Measurements from ENCODE around the gene TDRD5.

- TF ChIP-seq CTCF (IDR thresholded peaks at IDR 0.05) (no peak), POLR2A (IDR thresholded peaks at IDR 0.05) (no peak)
Observed at GRCh38 chr1:179554427-179554826, 37.2 kb upstream of the TDRD5 start.
